HepG2 (cell line): ENCODE measurements around the gene BACH2. TPM values are rescaled to one million over a fixed set of nuclear protein-coding genes. Genes with fewer than 3 reads are reported as not detected.

Experiments used
- ATAC-seq: fragments of 200-7000 bp; cut with Tn5 transposase; 3 replicates; pipeline ENCODE4 v1.9.1; 2020; ENCODE audit warnings: mild to moderate bottlenecking, moderate library complexity
- BruUV-seq: library from RNA; stranded (reverse); fragments of 400-500 nt; replicated peaks from 2 replicates; lab custom pipeline; 2021; lab: Mats Ljungman, UMichigan
- CTCF ChIA-PET: fragments of 300-600 bp; formaldehyde crosslinking; extraction: SDS; loops from one replicate; lab custom pipeline; 2021; ENCODE audit warnings: low total read pairs, inconsistent platforms, low intra/inter-chr PET ratio; lab: Yijun Ruan, JAX
- POLR2A ChIA-PET: fragments of 350-600 bp; sonication (Branson Sonifier 250); formaldehyde crosslinking; loops from one replicate; lab custom pipeline; 2020; ENCODE audit warnings: antibody characterized with exemption, inconsistent platforms; lab: Yijun Ruan, JAX
- DNase-seq: peaks from one replicate; pipeline ENCODE4 v3.0.0-alpha.2; 2015; ENCODE audit warnings: low spot score
- FAIRE-seq: peaks from 3 replicates; lab custom pipeline; 2011; peaks lifted over from hg19 to GRCh38; lab: Jason Lieb, UNC
- H2AFZ ChIP-seq: one replicate; pipeline ENCODE4 v1.6.1; 2011; ENCODE audit warnings: low read length, inconsistent platforms
- H3K27ac ChIP-seq: fragments of 300-600 bp; 3 replicates; pipeline ENCODE4 v1.8.0; 2011; ENCODE audit warnings: mixed run types, mild to moderate bottlenecking, mixed read lengths, low read length, inconsistent platforms; ENCODE audit not compliant: insufficient read depth; ENCODE audit errors: extremely low read length
- H3K27me3 ChIP-seq, 2 experiments: fragments of 200-600 bp in 1 of 2; 2 replicates in 1 of 2; 3 replicates in 1 of 2; pipeline versions ENCODE4 v1.6.0 to v1.8.0; 2011; ENCODE audit warnings: low read length in 2 of 2, mild to moderate bottlenecking in 2 of 2, moderate library complexity in 2 of 2, inconsistent platforms in 1 of 2; ENCODE audit not compliant: insufficient read depth in 2 of 2, control insufficient read depth in 1 of 2
- H3K36me3 ChIP-seq, 2 experiments: fragments of 200-600 bp in 1 of 2; replicated peaks in 1 of 2; 2 replicates in 1 of 2; 3 replicates in 1 of 2; pipeline versions ENCODE4 v1.5.1 to v1.8.0; 2011; ENCODE audit warnings: low read length in 2 of 2, inconsistent platforms in 1 of 2; ENCODE audit not compliant: insufficient read depth in 2 of 2, control insufficient read depth in 1 of 2
- H3K4me1 ChIP-seq: 2 replicates; pipeline ENCODE4 v1.5.1; 2012; ENCODE audit warnings: low read length, inconsistent platforms; ENCODE audit not compliant: insufficient read depth
- H3K4me2 ChIP-seq: 2 replicates; pipeline ENCODE4 v1.6.0; 2011; ENCODE audit warnings: low read depth, low read length, inconsistent platforms
- H3K4me3 ChIP-seq, 3 experiments: fragments of 200-600 bp in 1 of 3; sonication (generic), shearing (Covaris generic) in 1 of 3; replicated peaks in 1 of 3; 2 replicates each; pipeline ENCODE4 v1.5.1; 2011 to 2016; ENCODE audit warnings: low read length in 3 of 3, inconsistent platforms in 2 of 3, low read depth in 2 of 3, mild to moderate bottlenecking in 2 of 3, control low read depth in 1 of 3, mixed read lengths in 1 of 3; ENCODE audit not compliant: insufficient read depth in 1 of 3
- H3K79me2 ChIP-seq: one replicate; pipeline ENCODE4 v1.6.1; 2011; ENCODE audit warnings: low read length, inconsistent platforms; ENCODE audit not compliant: insufficient read depth
- H3K9ac ChIP-seq: 2 replicates; pipeline ENCODE4 v1.6.0; 2011; ENCODE audit warnings: mild to moderate bottlenecking, low read depth, low read length, inconsistent platforms; ENCODE audit not compliant: insufficient read depth
- H3K9me3 ChIP-seq: 2 replicates; pipeline ENCODE4 v1.5.1; 2012; ENCODE audit warnings: mild to moderate bottlenecking, low read length
- H4K20me1 ChIP-seq: 2 replicates; pipeline ENCODE4 v1.6.0; 2011; ENCODE audit warnings: inconsistent platforms, mild to moderate bottlenecking, low read length, moderate library complexity; ENCODE audit not compliant: insufficient read depth
- ARID5B ChIP-seq: IDR thresholded peaks from 2 replicates; pipeline ENCODE4 v1.4.0; 2020; ENCODE audit warnings: mild to moderate bottlenecking, missing genetic modification reagents
- FOXP1 ChIP-seq, 2 experiments: fragments of 450-650 bp in 1 of 2; IDR thresholded peaks; 2 replicates each; pipeline ENCODE4 v1.6.1; 2017 to 2018; ENCODE audit warnings: antibody characterized with exemption in 1 of 2
- KDM6A ChIP-seq: IDR thresholded peaks from 2 replicates; pipeline ENCODE4 v1.6.1; 2016; ENCODE audit warnings: low read depth
- SMARCE1 ChIP-seq: fragments of 450-650 bp; IDR thresholded peaks from 2 replicates; pipeline ENCODE4 v1.6.1; 2017; ENCODE audit warnings: borderline replicate concordance
- WGBS: methylation state at CpG from one replicate; pipeline ENCODE4 v1.1.6; 2017; ENCODE audit warnings: low lambda C conversion rate; 5-methylcytosine and 5-hydroxymethylcytosine counted together
- in situ Hi-C: cut with HindIII; loops from 2 replicates; pipeline ENCODE4 v1.10.0; 2017; ENCODE audit warnings: low pct_unique_long_range_greater_than_20kb; ENCODE audit not compliant: extremely low pct_ligation_motif_present
- intact Hi-C: fragments of 100-400 bp; cut with micrococcal nuclease; formaldehyde crosslinking; loops from one replicate; pipeline ENCODE4 v1.10.0; 2022; ENCODE audit not compliant: unreplicated experiment
- polyA plus RNA-seq, 8 experiments: library from polyadenylated mRNA; depleted of rRNA in 3 of 8; stranded (reverse) in 7 of 8; unstranded in 1 of 8; fragments of >200 nt; fragmentation: Illumina TruSeq in 4 of 8; extraction: Trizol in 4 of 8; gene quantifications; 2 replicates each; pipeline versions ENCODE4 v1.2.1 to v1.2.3, GENCODE V29; 2011 to 2016; ENCODE audit warnings: low read depth in 4 of 8, missing spikeins in 1 of 8, mixed read lengths in 1 of 8; ENCODE audit not compliant: insufficient read depth in 1 of 8
- total RNA-seq, 5 experiments: library from RNA; depleted of rRNA; stranded (reverse); fragments of >200 nt; fragmentation: Illumina TruSeq; extraction: Trizol; gene quantifications; 2 replicates each; pipeline ENCODE4 v1.2.3, GENCODE V29; 2016; ENCODE audit warnings: low read depth in 1 of 5
- TF ChIP-seq, protein P1 (sequence below): sonication (generic); formaldehyde crosslinking; IDR thresholded peaks from 2 replicates; pipeline ENCODE4 v1.5.0; 2020; ENCODE audit warnings: missing genetic modification reagents

Gene BACH2
- total and polyA plus RNA-seq, 2 of the 13 experiments (the other 11 are each of a cell fraction or from before 2014, with no cell fraction given), result 0.01 TPM; not detected in 1

DNA sequence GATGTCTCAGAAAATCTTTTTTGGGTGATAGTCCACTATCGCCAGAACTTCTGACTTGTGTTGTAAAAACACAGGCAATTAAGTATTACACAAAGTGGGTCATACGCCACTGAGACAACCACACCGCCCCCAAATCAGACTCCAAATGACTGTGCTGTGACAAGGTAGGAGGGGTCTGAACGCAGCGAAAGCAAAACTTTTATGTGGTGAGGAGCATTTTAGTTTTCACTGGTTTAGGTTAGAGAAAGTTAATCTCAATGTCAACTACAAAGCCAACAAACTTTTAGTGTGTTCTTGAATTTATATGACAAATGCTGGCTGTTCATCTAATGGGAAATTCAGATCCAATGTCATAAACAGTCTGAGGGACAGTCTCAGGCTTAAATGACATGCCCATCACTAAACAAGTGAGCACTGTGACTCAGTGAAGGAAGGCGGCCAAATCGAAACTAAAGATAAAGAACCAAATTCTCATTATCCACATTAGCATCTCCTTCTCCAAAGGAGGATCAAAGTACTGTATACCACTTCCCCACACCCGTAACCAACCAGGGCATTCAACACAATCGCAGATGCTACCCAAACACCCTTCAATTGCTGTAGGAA is 215.7 kb downstream of the BACH2 start:
- Histone ChIP-seq H2AFZ (no peak overlapping the region), H3K4me1 (no peaks in the 10 kb centered on the region), H3K4me3 (no peak overlapping the region), H3K9me3 (no peaks in the 10 kb centered on the region), H4K20me1 (no peaks in the 10 kb centered on the region)
- WGBS, result 34% methylated on average over 9 of the region's 9 CpGs
- intact Hi-C loops, result no loop called here
- TF ChIP-seq FOXP1 (IDR thresholded peaks at IDR 0.05) (no peak), FOXP1 (CRISPR knock-in tag; IDR thresholded peaks at IDR 0.05) (no peak), SMARCE1 (no peak), KDM6A (CRISPR knock-in tag) (no peak), ARID5B (CRISPR knock-in tag) (no peak)
- TF ChIP-seq, protein P1, sequence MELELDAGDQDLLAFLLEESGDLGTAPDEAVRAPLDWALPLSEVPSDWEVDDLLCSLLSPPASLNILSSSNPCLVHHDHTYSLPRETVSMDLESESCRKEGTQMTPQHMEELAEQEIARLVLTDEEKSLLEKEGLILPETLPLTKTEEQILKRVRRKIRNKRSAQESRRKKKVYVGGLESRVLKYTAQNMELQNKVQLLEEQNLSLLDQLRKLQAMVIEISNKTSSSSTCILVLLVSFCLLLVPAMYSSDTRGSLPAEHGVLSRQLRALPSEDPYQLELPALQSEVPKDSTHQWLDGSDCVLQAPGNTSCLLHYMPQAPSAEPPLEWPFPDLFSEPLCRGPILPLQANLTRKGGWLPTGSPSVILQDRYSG, result no peak
- TF ChIP-seq, all 625 proteins: peak for 0
- no peak overlapping the region for H3K27ac ChIP-seq
- no peaks in the 10 kb centered on the region for H3K79me2 ChIP-seq
- CTCF ChIA-PET, result no interaction called here
- no peak overlapping the region for H3K9ac ChIP-seq
- DNase-seq, result no peak
- POLR2A ChIA-PET, result no interaction called here
- peaks cover 0 to 17% of the 10 kb centered on the region in 2 experiments; a peak in 2 of 5 replicates for H3K27me3 ChIP-seq
- in situ Hi-C loops, result no loop called here
- no peaks in the 10 kb centered on the region for H3K36me3 ChIP-seq
- FAIRE-seq, result no peak
- H3K4me2 ChIP-seq, result no peak overlapping the region
- ATAC-seq, result no peak
- BruUV-seq, result no TSS peak
